Right kidney (tissue), 1 donor: ENCODE measurements around the gene HOXD12.
A peak's percentile ranks its signal among the peaks of the same experiment; 100 is the strongest.

Experiments
- DNase-seq: peaks from one replicate; pipeline ENCODE4 v3.0.0-alpha.2; 2016

The HOXD12 gene

DNA sequence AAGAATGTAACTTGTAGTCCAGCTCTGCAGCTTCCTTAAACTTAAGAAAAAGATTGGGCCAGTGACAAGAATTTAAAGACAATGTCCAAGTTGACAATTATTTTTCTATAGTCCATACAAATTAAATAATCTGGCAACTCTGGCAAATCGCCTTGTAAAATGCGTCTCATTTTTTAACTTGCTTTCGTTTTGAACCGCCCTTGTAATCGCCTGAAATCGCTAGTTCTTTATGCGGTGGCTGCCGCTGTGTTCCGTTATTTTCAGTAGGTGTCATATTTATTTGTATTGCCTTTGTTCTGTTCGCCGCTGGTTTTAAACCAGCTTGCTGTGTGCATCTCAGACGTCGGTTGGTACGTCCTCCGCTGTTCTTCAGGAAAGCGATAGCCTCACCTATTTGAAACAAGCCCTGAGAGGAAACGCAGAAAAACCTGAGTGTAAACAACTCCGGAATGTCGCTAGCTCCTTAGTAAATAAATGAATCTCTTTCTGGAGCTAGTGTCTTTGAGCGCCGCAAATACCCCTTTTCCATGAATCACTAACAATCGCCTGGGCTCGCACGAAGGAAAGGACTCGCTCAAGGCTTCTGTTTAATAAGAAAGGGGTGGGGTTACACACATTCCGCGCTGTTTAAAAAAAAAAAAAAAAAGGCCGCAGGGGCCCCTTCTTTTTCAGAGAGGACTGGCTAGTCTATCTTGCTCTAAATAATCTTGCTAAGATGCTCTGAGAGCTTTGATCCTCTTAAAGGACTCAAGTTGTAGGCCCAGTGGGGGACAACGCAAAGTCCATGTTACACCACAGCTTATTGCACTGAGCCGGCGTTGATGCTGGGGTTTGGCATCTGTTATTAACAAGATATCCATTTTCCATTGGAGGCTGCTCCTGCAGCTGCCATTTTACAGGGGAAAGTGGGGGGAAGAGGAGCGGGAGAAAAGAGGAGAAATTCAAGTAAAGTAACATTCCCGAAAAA, 32.9 kb downstream of the HOXD12 start:
- DNase-seq: no peak

DNA sequence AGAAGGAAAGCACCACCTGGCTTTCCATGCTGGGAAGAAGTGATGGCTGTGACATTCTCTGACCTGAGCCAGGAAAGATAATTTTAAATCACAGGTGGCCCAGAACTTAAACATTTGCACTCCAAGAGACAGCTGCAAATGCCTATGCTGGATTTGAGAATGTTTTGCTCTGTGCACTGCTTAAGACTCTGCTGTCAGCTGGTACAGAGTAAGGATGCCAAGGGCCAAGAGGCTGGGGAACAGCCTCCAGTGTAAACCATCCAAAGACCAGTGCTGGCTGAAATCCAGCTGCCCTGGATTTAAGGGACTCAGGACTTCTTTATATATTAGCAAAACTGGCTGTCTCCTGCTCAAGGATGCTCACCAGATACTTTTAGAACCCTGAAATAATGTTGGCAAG, 33.8 kb downstream of the HOXD12 start:
- no peak for DNase-seq

DNA sequence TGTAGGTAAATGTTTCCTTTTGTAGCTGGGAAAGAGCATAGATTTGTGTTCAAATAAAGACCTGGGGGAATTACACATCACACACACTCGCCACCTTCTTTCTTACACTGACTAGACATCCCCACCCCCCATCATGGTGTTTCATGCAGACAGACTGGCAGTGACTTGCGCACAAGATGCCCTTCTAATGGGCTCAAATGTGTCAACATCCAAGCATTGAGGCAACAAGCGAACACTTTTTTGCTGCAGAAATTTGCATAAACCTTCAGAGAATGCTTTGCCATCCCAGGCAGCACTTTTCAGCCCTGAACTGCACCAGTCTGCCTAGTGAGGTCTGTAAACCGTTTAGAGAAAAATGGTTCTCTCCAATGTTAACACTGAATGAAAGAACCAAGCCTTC, 34.4 kb downstream of the HOXD12 start:
- DNase-seq: no peak

DNA sequence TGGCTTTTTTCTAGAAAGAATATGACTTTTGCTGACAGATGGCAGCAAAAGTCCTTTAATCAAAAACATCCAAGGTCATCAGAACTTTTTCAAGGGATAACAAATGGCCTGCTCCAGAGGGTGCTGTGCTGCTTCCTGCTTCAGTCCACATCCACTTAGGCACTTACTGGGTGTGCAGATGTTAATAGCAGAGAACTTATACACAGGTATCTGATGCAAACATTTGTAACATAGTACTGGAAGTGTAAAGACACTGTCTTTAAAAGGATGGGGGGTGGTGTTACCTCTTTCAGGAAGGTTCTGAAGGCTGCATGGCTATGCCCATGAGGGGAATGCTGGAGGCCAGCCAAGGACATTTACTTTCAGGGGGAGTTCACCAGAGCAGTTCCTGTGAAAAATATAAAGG, 35.4 kb downstream of the HOXD12 start:
- DNase-seq: peak; percentile 74

DNA sequence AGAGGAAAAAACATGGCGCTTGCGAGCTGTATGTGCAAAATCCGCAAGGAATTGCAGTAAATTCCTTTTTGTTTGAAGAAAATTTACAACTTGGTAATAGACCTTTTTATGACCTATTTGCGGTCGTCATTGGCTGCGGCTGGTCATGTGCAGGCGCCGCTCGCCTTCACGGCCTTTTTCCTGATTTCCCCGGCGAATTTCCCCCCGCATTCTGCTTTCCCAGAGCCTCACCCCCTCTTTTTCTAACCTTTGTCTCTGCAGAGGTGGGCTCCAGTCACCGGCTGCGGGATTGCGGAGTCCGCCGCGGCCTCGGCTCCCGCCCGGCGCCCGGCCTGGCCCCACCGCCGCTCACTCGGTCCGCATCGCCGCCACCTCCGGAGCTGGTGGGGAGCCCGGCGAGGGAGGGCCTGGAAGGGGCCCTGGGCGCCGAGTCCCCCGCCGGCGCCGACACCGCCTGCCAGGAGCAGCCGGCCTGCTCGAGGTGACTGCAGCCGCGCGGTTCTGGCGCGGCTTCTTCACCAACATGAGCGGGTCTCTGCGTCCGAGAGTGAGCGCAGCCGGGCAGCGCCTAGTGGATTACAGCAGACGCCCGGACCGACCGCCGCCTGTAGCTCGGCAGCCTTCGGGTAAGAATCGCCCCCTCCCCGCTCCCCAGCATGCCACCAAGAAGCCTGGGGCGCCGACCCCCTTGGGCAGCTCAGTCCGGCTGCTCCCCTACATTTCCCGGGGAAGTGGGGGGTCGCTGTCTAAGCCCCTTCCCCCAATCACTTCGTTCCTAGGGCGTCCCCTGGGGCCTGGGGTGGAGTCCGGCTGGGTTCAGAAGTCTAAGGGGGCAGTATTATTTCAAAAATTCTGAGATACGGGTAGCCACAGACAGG, 37.0 kb downstream of the HOXD12 start:
- DNase-seq: peak; percentile 95

DNA sequence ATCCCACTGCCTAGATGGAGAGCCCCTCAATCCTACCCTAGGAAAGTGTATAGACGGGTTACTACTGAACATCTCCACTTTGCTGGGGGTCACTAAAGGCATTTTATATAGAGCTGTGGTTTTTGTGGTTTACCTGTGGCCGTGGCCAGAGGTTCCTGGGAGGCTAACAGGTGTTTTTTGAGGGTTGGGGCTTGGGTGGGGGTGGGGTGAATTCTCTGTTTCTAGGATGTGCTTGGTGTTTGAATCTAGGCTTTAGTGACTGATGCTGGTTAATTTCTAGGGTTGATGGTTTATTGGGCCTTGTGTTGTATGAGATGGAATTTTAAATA, 37.6 kb downstream of the HOXD12 start:
- DNase-seq: no peak

DNA sequence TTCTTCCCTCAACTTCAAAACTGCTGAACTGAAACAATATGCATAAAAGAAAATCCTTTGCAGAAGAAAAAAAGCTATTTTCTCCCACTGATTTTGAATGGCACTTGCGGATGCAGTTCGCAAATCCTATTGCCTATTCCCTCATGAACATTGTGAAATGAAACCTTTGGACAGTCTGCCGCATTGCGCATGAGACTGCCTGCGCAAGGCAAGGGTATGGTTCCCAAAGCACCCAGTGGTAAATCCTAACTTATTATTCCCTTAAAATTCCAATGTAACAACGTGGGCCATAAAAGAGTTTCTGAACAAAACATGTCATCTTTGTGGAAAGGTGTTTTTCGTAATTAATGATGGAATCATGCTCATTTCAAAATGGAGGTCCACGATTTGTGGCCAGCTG, 38.3 kb downstream of the HOXD12 start:
- peak; percentile 72 for DNase-seq

DNA sequence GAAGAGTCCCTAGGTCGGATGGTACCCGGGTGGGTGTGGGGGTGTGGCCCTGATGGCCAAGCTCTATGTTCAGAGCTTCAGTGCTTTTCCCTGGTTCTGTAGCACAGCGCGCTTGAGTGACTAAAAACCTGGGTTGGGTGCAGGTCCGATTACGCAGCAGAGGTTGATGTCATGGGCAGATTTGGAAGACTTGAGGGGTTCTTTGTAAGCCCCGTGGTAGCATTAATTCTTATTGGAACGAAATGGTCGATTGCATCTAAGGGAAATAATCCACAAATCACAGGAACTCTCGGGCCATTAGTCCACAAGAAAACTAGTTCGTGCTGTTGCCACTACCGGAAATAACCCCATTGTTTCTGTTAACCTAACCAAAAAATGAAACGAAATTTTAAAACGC, 38.9 kb downstream of the HOXD12 start:
- peak; percentile 74 for DNase-seq

DNA sequence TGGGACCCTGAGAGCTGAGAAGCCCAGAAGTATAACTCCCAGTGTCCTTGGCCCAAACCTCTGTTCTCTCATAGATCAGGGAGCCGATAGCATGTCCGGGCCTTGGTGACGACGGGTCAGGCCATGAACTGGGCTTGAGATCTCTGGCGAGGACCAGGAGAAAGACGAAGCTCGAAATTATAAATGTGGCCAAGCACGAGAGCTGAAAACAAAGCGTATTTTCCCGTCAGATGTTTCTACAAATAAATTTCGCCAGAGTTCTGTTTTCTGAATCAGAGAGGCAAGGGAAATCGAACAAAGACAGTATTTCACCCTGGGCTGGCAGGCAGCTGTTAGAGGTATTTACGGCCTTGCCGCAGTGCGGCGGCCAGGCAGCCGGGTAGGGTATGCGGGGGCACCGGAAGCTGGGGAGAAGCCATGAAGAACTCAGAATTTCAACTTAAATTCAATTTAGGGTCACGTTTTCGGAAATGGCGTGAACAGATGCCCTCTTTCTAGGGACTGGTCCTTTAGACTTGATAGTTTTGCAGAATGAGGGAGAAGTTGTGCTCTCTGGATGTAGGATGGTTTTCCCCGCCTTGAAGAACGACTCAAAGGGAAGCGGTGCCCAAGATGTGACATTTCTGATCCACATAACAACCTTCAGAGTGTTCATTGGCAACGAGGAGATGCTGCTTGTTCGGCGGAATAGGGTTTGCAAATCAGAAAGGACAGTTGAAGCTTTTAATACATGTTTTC, 39.5 kb downstream of the HOXD12 start:
- no peak for DNase-seq

DNA sequence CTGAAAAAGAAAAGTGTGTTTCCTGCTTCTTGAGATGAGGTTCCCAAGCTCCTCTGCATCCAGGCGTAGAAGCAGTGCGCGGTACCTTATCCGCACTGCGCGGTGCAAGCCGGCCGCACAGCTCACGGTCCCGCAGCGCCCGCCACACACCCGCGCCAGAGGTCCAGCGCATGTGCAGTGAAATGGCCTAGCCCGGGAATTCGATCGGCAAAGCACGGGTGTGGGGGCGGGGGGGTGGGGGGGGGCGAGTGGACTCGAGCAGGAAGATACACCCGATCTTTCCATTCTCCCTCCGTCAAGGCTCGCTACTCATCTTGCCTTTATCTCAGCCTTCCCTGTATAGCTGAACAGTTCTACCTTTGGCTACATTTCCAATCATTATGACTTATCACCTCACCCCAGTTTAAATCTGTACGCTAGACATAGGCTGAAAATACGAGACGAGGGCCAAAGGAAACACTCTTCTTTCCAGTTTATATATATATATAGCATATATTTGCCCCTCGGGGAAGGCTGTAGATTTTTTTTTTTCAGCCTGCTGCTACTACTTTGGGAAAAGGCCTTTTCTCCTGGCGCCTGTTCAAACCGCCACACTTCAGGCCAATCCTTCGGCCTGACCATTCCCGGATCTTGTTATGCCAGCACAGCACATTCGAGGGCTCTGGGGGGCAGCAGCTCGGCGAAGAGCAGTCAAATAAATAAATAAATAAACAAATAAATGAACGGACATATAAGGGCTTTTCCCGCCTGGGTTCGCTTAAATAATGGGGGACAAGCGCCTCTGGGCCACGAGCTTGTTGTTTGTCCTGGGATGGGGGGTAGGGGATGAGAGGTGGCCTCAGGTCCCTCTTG, 40.3 kb downstream of the HOXD12 start:
- no peak for DNase-seq

DNA sequence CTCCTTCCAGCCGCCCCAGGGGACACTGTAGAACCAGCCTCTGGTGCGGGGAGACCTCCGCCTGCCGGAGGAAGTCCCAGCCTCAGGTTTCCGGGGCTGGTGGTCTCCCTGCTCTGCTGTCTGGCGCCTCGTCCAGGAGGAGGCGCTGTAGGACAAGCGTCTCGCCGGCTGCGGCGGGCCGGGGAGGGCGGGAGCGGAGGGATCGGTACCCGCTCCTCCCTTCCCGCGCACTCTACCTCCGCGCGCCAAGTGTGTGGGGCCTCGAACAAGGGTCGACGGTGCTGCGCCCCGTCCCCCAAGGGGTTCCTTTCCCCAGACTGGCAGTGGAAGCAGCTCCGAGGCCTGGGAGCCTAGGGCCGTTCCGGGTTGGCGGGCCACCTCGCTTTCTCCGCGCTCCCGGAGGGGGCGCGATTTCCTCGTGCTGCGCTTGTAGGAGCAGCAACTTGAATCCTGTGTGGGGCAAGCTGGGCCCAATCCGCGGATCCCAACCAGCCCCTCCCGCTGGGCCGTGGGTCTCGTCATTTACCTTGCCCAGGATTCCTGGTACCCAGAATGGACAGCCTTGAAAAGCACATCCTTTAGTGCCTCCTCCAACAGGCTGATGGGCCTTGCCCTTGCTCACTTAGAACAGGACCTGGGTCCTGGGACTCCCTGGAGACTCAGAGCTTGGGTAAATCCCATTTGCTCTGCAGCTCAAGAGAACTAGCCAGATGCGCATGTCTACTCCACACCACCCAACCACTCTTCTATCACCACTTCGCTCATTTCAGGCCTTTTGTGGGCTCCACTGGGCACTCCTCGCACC, 41.1 kb downstream of the HOXD12 start:
- DNase-seq: peak; percentile 98

DNA sequence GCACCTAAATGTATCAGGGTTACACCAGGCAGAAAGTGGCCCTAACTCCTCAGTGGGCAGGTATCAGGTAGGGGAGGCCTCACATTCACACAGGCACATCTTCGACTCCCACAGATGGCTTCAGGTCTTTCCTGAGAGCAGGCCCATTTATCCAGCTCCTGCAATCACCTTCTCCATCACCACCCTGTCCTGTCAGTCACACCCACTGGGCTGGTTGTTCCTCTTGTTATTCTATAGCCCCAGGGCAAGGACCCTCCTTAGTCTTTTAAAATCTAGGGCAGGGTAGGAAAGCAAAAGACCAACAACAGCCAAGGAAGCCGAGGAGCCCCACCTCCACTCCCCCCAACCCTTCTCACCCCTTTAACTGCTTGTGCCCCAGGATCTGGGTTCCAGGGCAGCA, 42.7 kb downstream of the HOXD12 start:
- no peak for DNase-seq

DNA sequence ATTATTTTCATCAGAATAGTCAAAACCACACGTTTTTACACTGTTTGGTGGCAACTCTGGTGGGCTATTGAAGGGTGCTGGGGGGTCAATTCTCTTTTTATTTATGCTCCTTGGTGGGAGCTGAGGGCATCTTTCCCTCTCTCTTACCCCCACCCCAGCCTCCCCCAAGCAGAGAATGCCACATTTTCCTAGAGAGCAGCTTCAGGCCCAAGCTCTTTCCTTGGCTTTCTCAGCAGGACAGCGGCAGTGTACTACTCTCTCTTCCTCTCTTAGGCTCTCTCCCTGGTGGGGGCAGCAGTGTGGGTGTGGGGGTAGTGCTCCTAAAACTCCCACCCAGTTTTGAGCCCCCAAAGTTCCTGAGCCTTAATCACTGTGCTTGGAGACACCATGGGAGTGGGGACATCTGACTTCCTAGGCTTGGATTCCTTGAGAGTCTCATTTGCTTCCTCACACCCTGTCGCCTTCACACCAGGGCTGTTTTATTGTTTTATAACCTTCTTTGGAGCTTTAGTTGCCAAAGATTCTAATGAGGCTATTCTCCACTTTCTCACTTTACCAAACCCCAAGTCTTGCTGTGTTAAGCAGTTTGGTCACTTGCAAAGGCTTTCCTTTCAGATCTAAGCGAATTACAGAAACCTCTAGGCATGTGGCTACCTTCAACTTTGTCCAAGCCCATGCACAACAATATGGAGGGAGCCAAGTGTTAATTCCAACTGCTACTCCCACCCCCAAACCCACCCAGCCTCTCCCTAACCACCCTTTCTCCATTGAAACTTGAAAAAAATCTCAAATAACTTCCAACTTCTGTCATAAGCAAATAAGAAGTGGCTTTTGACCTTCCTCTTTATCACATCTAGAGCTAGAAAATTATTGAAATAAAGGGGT, 45.7 kb downstream of the HOXD12 start:
- DNase-seq: no peak

DNA sequence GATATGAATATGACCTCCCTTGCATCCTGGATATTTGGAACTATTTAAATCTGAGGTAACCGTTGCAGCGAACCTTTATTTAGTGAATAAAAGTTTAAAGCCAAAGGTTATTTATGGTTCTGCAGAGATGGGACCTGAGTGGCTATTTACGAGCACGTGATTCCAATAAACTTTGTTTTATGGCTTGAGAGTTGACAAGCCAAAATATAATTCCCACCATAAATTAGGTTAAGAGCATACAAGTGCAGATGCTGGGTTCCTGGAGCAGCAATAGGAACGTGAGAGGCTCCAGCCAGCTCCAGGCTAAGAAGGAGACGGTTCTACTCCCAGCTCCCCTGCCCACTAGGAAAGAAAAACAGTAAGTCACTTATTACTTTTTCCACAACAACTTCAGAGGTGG, 46.5 kb downstream of the HOXD12 start:
- DNase-seq: peak; percentile 50

DNA sequence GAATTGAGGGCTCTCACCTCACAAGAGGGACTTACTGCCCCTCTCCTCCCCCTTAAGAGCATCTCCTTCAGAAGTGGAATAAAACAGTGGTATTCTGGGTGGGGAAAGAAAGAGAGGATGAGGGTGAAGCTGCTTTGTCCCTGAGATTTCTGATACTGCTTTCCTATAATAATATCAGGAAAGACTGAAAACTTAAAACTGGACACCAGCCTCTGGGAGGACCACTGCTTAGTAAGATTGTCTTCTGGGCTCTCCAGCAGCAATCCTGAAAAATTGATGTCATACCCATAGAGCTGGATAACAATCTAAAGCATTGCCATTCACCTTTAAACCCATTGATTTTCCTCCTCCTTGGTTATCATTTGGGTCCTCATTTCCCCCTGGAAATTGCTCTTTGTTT, 47.0 kb downstream of the HOXD12 start:
- peak; percentile 36 for DNase-seq

DNA sequence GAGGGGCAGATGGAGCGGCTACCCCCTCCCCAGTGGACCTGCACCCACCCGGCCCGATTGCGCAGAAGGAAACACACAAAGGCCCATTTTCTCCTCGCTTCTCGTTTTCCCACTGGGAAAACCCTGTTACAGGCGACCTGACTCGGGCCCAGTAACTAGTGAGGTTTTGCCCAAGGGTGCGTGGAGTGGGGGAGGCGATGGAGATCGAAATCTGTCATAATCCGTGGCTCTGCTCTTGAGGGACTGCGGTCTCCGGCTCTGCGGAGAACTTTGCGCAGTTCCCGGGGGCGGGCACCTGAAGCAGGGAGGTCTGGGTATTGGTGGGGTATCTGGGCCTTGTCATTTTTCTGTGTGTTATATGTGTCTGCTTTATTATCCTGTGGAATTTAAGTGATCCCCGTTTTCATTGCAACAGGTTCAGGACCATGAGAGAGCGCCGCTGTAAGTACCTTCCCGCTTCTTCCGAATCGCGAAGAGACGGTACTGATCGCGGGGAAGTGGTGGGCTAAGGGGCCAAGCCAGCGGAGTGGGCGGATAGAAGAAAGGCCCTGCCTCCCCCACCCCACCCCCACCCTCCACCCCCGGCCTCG, 47.7 kb downstream of the HOXD12 start:
- DNase-seq: peak; percentile 59

DNA sequence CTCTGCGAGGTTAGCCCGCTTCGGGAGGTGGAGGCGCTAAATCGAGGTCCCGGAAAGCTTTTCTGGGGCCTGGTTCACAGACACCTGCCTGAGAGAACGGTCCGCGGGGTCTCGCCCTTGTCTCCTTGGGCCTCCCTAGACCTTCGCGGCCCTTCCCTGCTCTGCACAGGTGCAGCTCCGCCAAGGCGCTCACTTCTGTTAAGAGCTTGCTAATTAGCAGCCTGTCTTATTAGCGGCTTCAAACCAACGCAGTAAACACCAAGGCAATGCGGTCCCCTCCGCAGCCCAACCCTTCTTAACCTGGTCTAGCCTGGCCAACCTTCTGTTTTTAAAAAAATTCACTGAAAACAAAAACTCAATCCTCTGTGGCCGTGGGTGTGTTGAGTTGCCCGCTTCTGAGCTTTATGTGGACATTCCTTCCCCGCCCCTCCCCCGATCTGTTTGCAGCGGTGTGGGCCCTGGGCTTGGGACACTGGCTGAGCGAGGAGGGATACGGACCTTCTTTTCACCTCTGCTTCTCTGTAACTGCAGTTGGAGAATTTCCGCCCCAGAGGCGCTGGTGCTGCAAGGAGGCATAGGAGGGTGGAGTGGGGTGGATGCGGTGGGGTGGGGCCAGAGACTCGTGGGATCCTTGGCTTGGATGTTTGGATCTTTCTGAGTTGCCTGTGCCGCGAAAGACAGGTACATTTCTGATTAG, 48.4 kb downstream of the HOXD12 start:
- peak; percentile 66 for DNase-seq

DNA sequence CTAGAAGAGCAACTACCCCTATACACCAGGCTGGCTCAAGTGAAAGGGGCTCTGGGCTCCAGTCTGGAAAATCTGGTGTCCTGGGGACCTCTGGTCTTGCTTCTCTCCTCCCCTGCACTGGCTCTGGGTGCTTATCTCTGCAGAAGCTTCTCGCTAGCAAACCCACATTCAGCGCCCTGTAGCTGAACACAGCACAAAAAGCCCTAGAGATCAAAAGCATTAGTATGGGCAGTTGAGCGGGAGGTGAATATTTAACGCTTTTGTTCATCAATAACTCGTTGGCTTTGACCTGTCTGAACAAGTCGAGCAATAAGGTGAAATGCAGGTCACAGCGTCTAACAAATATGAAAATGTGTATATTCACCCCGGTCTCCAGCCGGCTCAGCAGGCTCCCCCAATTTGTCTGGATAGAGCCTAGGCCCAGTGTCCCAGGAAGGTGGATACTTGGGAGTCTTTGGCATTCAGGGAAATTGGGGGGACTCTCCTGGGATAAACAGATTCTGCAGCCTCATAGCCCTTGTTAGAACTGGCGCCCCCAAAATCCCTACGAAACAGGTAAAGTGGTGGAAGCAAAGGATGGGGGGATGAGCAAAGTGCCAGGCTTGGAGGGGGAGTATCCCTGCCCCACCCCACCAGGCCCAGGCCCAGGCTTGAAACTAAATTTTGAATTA, 49.3 kb downstream of the HOXD12 start:
- peak; percentile 73 for DNase-seq
